C1 segment of cervical spinal cord (tissue), 14 donors: ENCODE results near the gene UBALD2.

Source experiments
- DNase-seq, 14 donors: peaks; one replicate each; lab custom pipeline; 2025; lab: John Stamatoyannopoulos, UW

UBALD2 gene

GRCh38 chr17:76318586-76318985 is 53.4 kb downstream of the UBALD2 start:
- DNase-seq, result no peak
